CD4-positive, alpha-beta memory T cell (primary cell): ENCODE data around the gene ATP8A1. TPM values are rescaled to one million over a fixed set of nuclear protein-coding genes. Genes with fewer than 3 reads are reported as not detected.

Experiments
- CTCF ChIA-PET: fragments of 350-600 bp; sonication (Branson Sonifier 250); formaldehyde crosslinking; loops from one replicate; lab custom pipeline; 2021; ENCODE audit warnings: inconsistent platforms; ENCODE audit not compliant: partially characterized antibody; lab: Charles Lee
- POLR2A ChIA-PET: fragments of 350-600 bp; sonication (Branson Sonifier 250); formaldehyde crosslinking; loops from one replicate; lab custom pipeline; 2021; ENCODE audit not compliant: partially characterized antibody; lab: Charles Lee
- DNase-seq, 5 donors: peaks; one replicate each; pipeline versions ENCODE4 v3.0.0 to v3.0.0-alpha.2; 2020 to 2022; ENCODE audit warnings: mixed read lengths in 1 of 5
- H3K27ac ChIP-seq: one replicate; pipeline ENCODE4 v1.7.0; 2013; ENCODE audit warnings: low read depth, low read length
- H3K27me3 ChIP-seq: 2 replicates; pipeline ENCODE4 v1.7.0; 2013; ENCODE audit warnings: mild to moderate bottlenecking, low read length, moderate library complexity; ENCODE audit not compliant: insufficient read depth
- H3K36me3 ChIP-seq: 2 replicates; pipeline ENCODE4 v1.7.0; 2013; ENCODE audit warnings: mild to moderate bottlenecking, low read length, moderate library complexity; ENCODE audit not compliant: insufficient read depth
- H3K4me1 ChIP-seq: 2 replicates; pipeline ENCODE4 v1.7.0; 2013; ENCODE audit warnings: mild to moderate bottlenecking, low read length, moderate library complexity; ENCODE audit not compliant: insufficient read depth
- H3K4me3 ChIP-seq, 2 donors: one replicate each; pipeline ENCODE4 v1.7.0; 2013; ENCODE audit warnings: low read length in 2 of 2, mild to moderate bottlenecking in 1 of 2
- H3K9me3 ChIP-seq, 2 donors: one replicate each; pipeline ENCODE4 v1.7.0; 2013; ENCODE audit warnings: low read length in 2 of 2, control low read depth in 1 of 2; ENCODE audit not compliant: control insufficient read depth in 1 of 2
- H3K27ac Mint-ChIP-seq, 7 donors: one replicate each; pipeline ENCODE4 v1.8.0; 2020 to 2021; ENCODE audit warnings: mixed read lengths in 7 of 7, mild to moderate bottlenecking in 6 of 7, inconsistent platforms in 3 of 7, moderate library complexity in 3 of 7
- H3K27me3 Mint-ChIP-seq, 2 donors: one replicate each; pipeline ENCODE4 v1.8.0; 2020 to 2021; ENCODE audit warnings: mixed read lengths in 2 of 2
- H3K36me3 Mint-ChIP-seq, 2 donors: one replicate each; pipeline ENCODE4 v1.8.0; 2020 to 2021; ENCODE audit warnings: mixed read lengths in 2 of 2, inconsistent platforms in 1 of 2, mild to moderate bottlenecking in 1 of 2
- H3K4me1 Mint-ChIP-seq, 4 donors: one replicate each; pipeline ENCODE4 v1.8.0; 2020 to 2021; ENCODE audit warnings: mixed read lengths in 4 of 4, mild to moderate bottlenecking in 1 of 4
- H3K4me3 Mint-ChIP-seq, 8 donors: one replicate each; pipeline ENCODE4 v1.8.0; 2020 to 2021; ENCODE audit warnings: mixed read lengths in 8 of 8, mild to moderate bottlenecking in 7 of 8, moderate library complexity in 6 of 8, inconsistent platforms in 3 of 8
- H3K9me3 Mint-ChIP-seq, 8 donors: one replicate each; pipeline ENCODE4 v1.8.0; 2020 to 2021; ENCODE audit warnings: mixed read lengths in 8 of 8, mild to moderate bottlenecking in 5 of 8, inconsistent platforms in 3 of 8, moderate library complexity in 1 of 8
- intact Hi-C: fragments of 100-400 bp; cut with micrococcal nuclease; formaldehyde crosslinking; loops from one replicate; pipeline ENCODE4 v1.15.1; 2023
- polyA plus RNA-seq, 2 donors: library from polyadenylated mRNA; unstranded; fragments of 300-500 nt; fragmentation: Illumina TruSeq; gene quantifications; one replicate each; pipeline ENCODE4 v1.2.3, GENCODE V29; 2021
- total RNA-seq, 2 experiments: library from RNA; stranded (reverse); gene quantifications; one replicate each; pipeline ENCODE4 v1.2.3, GENCODE V29; 2021

ATP8A1 gene
- total and polyA plus RNA-seq, 4 experiments from 2014 or later = 4.3 to 33.5 (median 17.7) TPM

GRCh38 chr4:42561031-42561430 is 95.9 kb downstream of the ATP8A1 start:
- no peaks in the 10 kb centered on the region for H3K27me3 ChIP-seq
- H3K4me3 ChIP-seq = no peak overlapping the region
- H3K27ac ChIP-seq = no peak overlapping the region
- Mint-ChIP-seq H3K9me3 (peaks cover 0 to 3% (median 0%) of the 10 kb centered on the region in 8 donors), H3K27ac (no peak overlapping the region), H3K27me3 (no peaks in the 10 kb centered on the region), H3K4me1 (no peaks in the 10 kb centered on the region), H3K36me3 (peaks cover 19 to 25% of the 10 kb centered on the region in 2 donors), H3K4me3 (no peak overlapping the region)
- ChIA-PET POLR2A (no interaction called here), CTCF (interaction anchor here (0.5 to 1.9 kb wide), 3 partner anchors 10 to 257 kb away, joined by 3 to 6 read pairs (median 5); no protein-coding TSS in a partner anchor)
- no peaks in the 10 kb centered on the region for H3K9me3 ChIP-seq
- no peaks in the 10 kb centered on the region for H3K4me1 ChIP-seq
- intact Hi-C loops = no loop called here
- no peaks in the 10 kb centered on the region for H3K36me3 ChIP-seq
- DNase-seq = no peak

- ChIA-PET POLR2A (no interaction called here), CTCF (interaction anchor here (0.5 to 1.9 kb wide), 3 partner anchors 11 to 257 kb away, joined by 3 to 6 read pairs (median 5); no protein-coding TSS in a partner anchor)
- H3K36me3 ChIP-seq = no peaks in the 10 kb centered on the region
- H3K27ac ChIP-seq = no peak overlapping the region
- H3K4me3 ChIP-seq = no peak overlapping the region
- H3K9me3 ChIP-seq = no peaks in the 10 kb centered on the region
- Mint-ChIP-seq H3K27ac (no peak overlapping the region), H3K9me3 (peaks cover 0 to 3% (median 0%) of the 10 kb centered on the region in 8 donors), H3K27me3 (no peaks in the 10 kb centered on the region), H3K4me3 (no peak overlapping the region), H3K4me1 (no peaks in the 10 kb centered on the region), H3K36me3 (peaks cover 19 to 25% of the 10 kb centered on the region in 2 donors)
- no peaks in the 10 kb centered on the region for H3K27me3 ChIP-seq
- H3K4me1 ChIP-seq = no peaks in the 10 kb centered on the region
- intact Hi-C loops = no loop called here
- DNase-seq = no peak
These were observed 96.4 kb downstream of the ATP8A1 start for GRCh38 chr4:42560467-42560861.

- Mint-ChIP-seq H3K4me3 (no peak overlapping the region), H3K27ac (no peak overlapping the region), H3K27me3 (no peaks in the 10 kb centered on the region), H3K36me3 (peaks cover 26 to 32% of the 10 kb centered on the region in 2 donors), H3K9me3 (no peaks in the 10 kb centered on the region), H3K4me1 (no peaks in the 10 kb centered on the region)
- H3K4me1 ChIP-seq = no peaks in the 10 kb centered on the region
- POLR2A ChIA-PET = no interaction called here
- DNase-seq = no peak
- H3K9me3 ChIP-seq = no peaks in the 10 kb centered on the region
- H3K27me3 ChIP-seq = no peaks in the 10 kb centered on the region
- intact Hi-C loops = no loop called here
- no peaks in the 10 kb centered on the region for H3K36me3 ChIP-seq
- CTCF ChIA-PET = interaction anchor here (2.7 kb wide), 1 partner anchor 9 kb away, joined by 9 read pairs; no protein-coding TSS in a partner anchor
- no peak overlapping the region for H3K4me3 ChIP-seq
- no peak overlapping the region for H3K27ac ChIP-seq
These were observed 98.7 kb downstream of the ATP8A1 start for GRCh38 chr4:42558156-42558555.

GRCh38 chr4:42555828-42556227 is 101.1 kb downstream of the ATP8A1 start:
- no peaks in the 10 kb centered on the region for H3K4me1 Mint-ChIP-seq
- no peaks in the 10 kb centered on the region for H3K4me1 ChIP-seq
- H3K36me3 Mint-ChIP-seq = peaks cover 17 to 23% of the 10 kb centered on the region in 2 donors
- no peaks in the 10 kb centered on the region for H3K36me3 ChIP-seq
- H3K9me3 Mint-ChIP-seq = no peaks in the 10 kb centered on the region
- no peak for DNase-seq
- H3K27ac ChIP-seq = no peak overlapping the region
- no peaks in the 10 kb centered on the region for H3K27me3 ChIP-seq
- CTCF ChIA-PET = no interaction called here
- no peak overlapping the region for H3K4me3 ChIP-seq
- intact Hi-C loops = no loop called here
- no peak overlapping the region for H3K4me3 Mint-ChIP-seq
- POLR2A ChIA-PET = no interaction called here
- peak overlapping the region in 1 of 7 donors; percentile 73 for H3K27ac Mint-ChIP-seq
- H3K9me3 ChIP-seq = no peaks in the 10 kb centered on the region
- H3K27me3 Mint-ChIP-seq = no peaks in the 10 kb centered on the region

DNA sequence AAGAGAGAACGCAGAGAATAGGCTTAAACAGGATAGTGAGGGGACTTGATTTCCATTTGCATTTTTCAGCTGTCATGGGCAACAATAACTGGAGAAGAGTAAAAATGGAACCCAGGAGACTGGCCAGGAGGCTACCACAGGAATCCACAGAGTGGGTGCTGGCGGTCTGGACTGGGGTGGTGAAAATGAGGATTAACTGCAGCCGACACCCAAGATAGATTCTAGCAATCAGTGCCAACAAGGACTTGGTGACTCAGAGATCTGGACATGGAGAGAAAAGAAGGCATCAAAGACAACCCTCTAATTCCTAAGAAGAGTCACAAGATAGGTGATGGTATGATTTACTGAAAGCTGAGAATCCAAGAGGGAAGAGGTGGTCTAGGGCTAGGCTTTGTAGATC is 102.8 kb downstream of the ATP8A1 start:
- Mint-ChIP-seq H3K4me1 (no peaks in the 10 kb centered on the region), H3K27ac (no peak overlapping the region), H3K9me3 (no peaks in the 10 kb centered on the region), H3K36me3 (peaks cover 13 to 32% of the 10 kb centered on the region in 2 donors), H3K27me3 (no peaks in the 10 kb centered on the region), H3K4me3 (no peak overlapping the region)
- intact Hi-C loops = no loop called here
- no peaks in the 10 kb centered on the region for H3K4me1 ChIP-seq
- DNase-seq = no peak
- H3K27ac ChIP-seq = no peak overlapping the region
- H3K4me3 ChIP-seq = no peak overlapping the region
- no peaks in the 10 kb centered on the region for H3K9me3 ChIP-seq
- ChIA-PET POLR2A (no interaction called here), CTCF (interaction anchor here (1.5 kb wide), 2 partner anchors 15 to 34 kb away, joined by 4 to 5 read pairs; no protein-coding TSS in a partner anchor)
- no peaks in the 10 kb centered on the region for H3K36me3 ChIP-seq
- H3K27me3 ChIP-seq = no peaks in the 10 kb centered on the region

DNA sequence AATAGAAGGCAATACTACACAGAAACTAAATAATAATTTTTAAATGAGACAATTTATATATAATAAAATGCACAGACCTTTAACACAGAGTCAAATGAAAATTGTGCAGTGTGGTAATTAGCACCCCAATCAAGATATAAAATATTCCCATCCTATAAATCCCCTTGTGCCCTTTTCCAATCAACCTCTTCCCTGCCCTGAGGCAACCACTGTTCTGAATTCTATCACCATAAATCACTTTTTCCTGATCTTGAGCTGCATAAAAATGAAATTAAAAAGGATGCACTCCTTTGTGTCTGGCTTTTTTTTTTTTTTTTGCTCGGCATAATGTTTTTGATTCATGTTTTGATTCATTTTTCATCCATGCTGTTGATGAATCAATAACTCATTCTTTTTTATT is 107.0 kb downstream of the ATP8A1 start:
- ChIA-PET POLR2A (no interaction called here), CTCF (no interaction called here)
- H3K36me3 ChIP-seq = peaks cover 5% of the 10 kb centered on the region
- H3K9me3 ChIP-seq = no peaks in the 10 kb centered on the region
- H3K9me3 Mint-ChIP-seq = no peaks in the 10 kb centered on the region
- H3K4me3 ChIP-seq = no peak overlapping the region
- no peak overlapping the region for H3K4me3 Mint-ChIP-seq
- H3K4me1 ChIP-seq = no peaks in the 10 kb centered on the region
- H3K27me3 ChIP-seq = no peaks in the 10 kb centered on the region
- H3K27ac ChIP-seq = no peak overlapping the region
- no peaks in the 10 kb centered on the region for H3K4me1 Mint-ChIP-seq
- H3K27ac Mint-ChIP-seq = no peak overlapping the region
- intact Hi-C loops = no loop called here
- H3K27me3 Mint-ChIP-seq = no peaks in the 10 kb centered on the region
- peaks cover 24 to 42% of the 10 kb centered on the region in 2 donors for H3K36me3 Mint-ChIP-seq
- DNase-seq = no peak

DNA sequence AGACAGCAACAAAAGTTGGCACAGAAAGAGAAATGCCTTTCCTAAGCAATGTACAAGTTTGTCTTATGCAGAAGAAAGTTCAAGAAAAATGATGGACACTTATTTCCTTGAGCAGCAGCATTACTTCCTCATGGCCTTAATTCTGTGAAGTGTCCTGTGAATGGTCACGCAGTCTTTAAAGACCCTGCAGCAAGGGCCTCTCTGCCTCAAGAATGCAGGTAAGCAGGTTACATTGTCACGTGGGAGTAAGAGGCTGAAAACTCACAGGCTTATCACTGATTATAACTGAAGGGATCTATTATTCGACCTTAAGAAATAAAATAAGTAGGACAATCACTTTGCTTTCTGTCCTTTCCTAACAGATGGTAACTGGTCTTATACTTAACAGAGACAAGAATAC is 109.1 kb downstream of the ATP8A1 start:
- Histone ChIP-seq H3K27ac (no peak overlapping the region), H3K36me3 (peaks cover 5% of the 10 kb centered on the region), H3K4me1 (no peaks in the 10 kb centered on the region), H3K9me3 (no peaks in the 10 kb centered on the region), H3K27me3 (no peaks in the 10 kb centered on the region), H3K4me3 (no peak overlapping the region)
- DNase-seq = no peak
- ChIA-PET CTCF (no interaction called here), POLR2A (no interaction called here)
- Mint-ChIP-seq H3K36me3 (peaks cover 13 to 31% of the 10 kb centered on the region in 2 donors), H3K27me3 (no peaks in the 10 kb centered on the region), H3K9me3 (no peaks in the 10 kb centered on the region), H3K4me1 (no peaks in the 10 kb centered on the region), H3K4me3 (no peak overlapping the region), H3K27ac (no peak overlapping the region)
- intact Hi-C loops = no loop called here
